K562 (cell line): ENCODE results near the gene POU2F3. TPM values are rescaled to one million over a fixed set of nuclear protein-coding genes. Genes with fewer than 3 reads are reported as not detected.

Source experiments
- HCFC1 ChIP-seq: IDR thresholded peaks from 2 replicates; pipeline ENCODE4 v1.6.1; 2012; ENCODE audit warnings: low read depth, low read length, improper control_type of control experiment
- HDAC3 ChIP-seq: fragments of 450-650 bp; IDR thresholded peaks from 2 replicates; pipeline ENCODE4 v1.6.1; 2018; ENCODE audit warnings: borderline replicate concordance, mild to moderate bottlenecking, moderate library complexity; ENCODE audit not compliant: partially characterized antibody
- NFATC3 ChIP-seq: fragments of 450-650 bp; IDR thresholded peaks from 2 replicates; pipeline ENCODE4 v1.6.1; 2017; ENCODE audit warnings: mild to moderate bottlenecking
- TOE1 ChIP-seq, 2 experiments: fragments of 450-650 bp in 1 of 2; sonication (generic) in 1 of 2; formaldehyde crosslinking in 1 of 2; IDR thresholded peaks; 2 replicates each; pipeline versions ENCODE4 v1.7.1 to v1.8.0; 2016 to 2022; ENCODE audit warnings: borderline replicate concordance in 2 of 2, mild to moderate bottlenecking in 2 of 2, antibody characterized with exemption in 1 of 2, inconsistent platforms in 1 of 2, low read depth in 1 of 2, missing genetic modification reagents in 1 of 2, moderate library complexity in 1 of 2
- ZNF133 ChIP-seq: fragments of 250-450 bp; sonication (Bioruptor Pico); IDR thresholded peaks from 2 replicates; pipeline ENCODE4 v1.4.0; 2020; ENCODE audit warnings: mild to moderate bottlenecking
- polyA plus RNA-seq, 8 experiments: library from polyadenylated mRNA; depleted of rRNA in 4 of 8; stranded (reverse) in 5 of 8; unstranded in 3 of 8; fragments of >200 nt; fragmentation: Nextera tagmentation in 2 of 8; fragmentation: Illumina TruSeq in 1 of 8; extraction: Ambion mirVana in 2 of 8; extraction: Trizol in 1 of 8; gene quantifications; 2 replicates each; pipeline versions ENCODE4 v1.2.1 to v1.2.3, GENCODE V29; 2011 to 2014; ENCODE audit warnings: inconsistent platforms in 1 of 8, missing spikeins in 1 of 8
- total RNA-seq, 7 experiments: library from RNA; depleted of rRNA in 6 of 7; stranded (reverse); fragments of >200 nt in 6 of 7; fragmentation: Illumina TruSeq in 2 of 7; extraction: Trizol in 2 of 7; gene quantifications; 2 replicates each; pipeline versions ENCODE4 v1.2.1 to v1.2.3, GENCODE V29; 2011 to 2021; ENCODE audit warnings: low replicate concordance in 1 of 7
- TF ChIP-seq, protein P1 (sequence below): fragments of 450-650 bp; IDR thresholded peaks from 2 replicates; pipeline ENCODE4 v1.6.1; 2018; ENCODE audit not compliant: partially characterized antibody
- TF ChIP-seq, protein P2 (sequence below): fragments of 250-450 bp; sonication (Bioruptor Pico); IDR thresholded peaks from 2 replicates; pipeline ENCODE4 v1.8.0; 2021; ENCODE audit warnings: moderate library complexity, mild to moderate bottlenecking, inconsistent platforms
- TF ChIP-seq, protein P3 (sequence below): fragments of 450-650 bp; IDR thresholded peaks from one replicate; pipeline ENCODE4 v1.6.1; 2018; ENCODE audit warnings: mild to moderate bottlenecking, moderate library complexity; ENCODE audit not compliant: partially characterized antibody
- TF ChIP-seq, protein P4 (sequence below): fragments of 450-650 bp; formaldehyde crosslinking; IDR thresholded peaks from 2 replicates; pipeline ENCODE4 v1.4.0; 2020; ENCODE audit warnings: mild to moderate bottlenecking
- TF ChIP-seq, protein P5 (sequence below): fragments of 250-450 bp; sonication (Bioruptor Pico); IDR thresholded peaks from 2 replicates; pipeline ENCODE4 v1.4.0; 2020; ENCODE audit warnings: borderline replicate concordance
- TF ChIP-seq, protein P6 (sequence below): fragments of 450-650 bp; formaldehyde crosslinking; IDR thresholded peaks from 2 replicates; pipeline ENCODE4 v1.4.0; 2022; ENCODE audit warnings: mild to moderate bottlenecking, moderate library complexity

Gene POU2F3
- total and polyA plus RNA-seq, 9 of the 15 experiments (the other 6 are each of a cell fraction or from before 2014, with no cell fraction given): not detected

DNA sequence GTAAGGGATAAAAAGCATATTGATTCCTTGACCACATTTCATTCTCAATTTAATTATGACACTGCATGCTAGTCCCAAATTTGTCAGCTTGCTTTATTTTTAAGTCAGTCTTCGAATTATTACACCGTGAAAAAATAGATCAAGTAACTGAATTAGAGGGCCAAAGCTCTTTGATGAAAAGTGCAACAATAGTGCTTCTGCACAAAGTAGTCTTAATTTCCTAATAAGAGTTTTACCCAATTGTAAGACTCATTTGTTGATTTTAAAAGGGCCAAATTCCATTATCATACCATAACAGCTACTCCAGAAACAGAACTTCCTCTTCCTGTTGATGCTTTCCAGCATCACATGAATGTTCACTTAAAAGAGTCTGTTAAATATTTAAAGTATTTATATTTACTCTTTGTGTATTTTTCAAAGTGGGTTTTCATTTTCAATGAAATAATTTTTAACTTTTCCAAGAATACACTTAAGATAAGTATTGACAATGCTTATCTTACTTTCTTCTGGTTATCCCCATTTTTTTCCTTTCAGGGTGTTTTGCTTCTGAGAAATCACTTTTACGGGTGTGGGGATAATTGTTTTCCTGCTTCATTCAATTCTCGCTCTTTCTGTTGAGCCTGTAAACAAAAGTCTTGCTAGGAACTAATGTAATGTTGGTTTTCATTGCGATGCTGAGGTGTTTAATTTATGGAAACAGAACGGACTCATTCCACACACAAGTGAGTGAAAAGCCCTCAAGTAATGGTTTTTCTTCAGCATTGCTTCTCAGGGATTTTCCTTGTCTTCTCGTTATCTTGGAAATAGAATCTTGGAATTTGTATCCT, 98.4 kb downstream of the POU2F3 start (continued):
- TF ChIP-seq HCFC1: no peak
- TF ChIP-seq, protein P1, sequence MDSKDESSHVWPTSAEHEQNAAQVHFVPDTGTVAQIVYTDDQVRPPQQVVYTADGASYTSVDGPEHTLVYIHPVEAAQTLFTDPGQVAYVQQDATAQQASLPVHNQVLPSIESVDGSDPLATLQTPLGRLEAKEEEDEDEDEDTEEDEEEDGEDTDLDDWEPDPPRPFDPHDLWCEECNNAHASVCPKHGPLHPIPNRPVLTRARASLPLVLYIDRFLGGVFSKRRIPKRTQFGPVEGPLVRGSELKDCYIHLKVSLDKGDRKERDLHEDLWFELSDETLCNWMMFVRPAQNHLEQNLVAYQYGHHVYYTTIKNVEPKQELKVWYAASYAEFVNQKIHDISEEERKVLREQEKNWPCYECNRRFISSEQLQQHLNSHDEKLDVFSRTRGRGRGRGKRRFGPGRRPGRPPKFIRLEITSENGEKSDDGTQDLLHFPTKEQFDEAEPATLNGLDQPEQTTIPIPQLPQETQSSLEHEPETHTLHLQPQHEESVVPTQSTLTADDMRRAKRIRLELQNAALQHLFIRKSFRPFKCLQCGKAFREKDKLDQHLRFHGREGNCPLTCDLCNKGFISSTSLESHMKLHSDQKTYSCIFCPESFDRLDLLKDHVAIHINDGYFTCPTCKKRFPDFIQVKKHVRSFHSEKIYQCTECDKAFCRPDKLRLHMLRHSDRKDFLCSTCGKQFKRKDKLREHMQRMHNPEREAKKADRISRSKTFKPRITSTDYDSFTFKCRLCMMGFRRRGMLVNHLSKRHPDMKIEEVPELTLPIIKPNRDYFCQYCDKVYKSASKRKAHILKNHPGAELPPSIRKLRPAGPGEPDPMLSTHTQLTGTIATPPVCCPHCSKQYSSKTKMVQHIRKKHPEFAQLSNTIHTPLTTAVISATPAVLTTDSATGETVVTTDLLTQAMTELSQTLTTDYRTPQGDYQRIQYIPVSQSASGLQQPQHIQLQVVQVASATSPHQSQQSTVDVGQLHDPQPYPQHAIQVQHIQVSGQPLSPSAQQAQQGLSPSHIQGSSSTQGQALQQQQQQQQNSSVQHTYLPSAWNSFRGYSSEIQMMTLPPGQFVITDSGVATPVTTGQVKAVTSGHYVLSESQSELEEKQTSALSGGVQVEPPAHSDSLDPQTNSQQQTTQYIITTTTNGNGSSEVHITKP: no peak
- TF ChIP-seq, protein P2, sequence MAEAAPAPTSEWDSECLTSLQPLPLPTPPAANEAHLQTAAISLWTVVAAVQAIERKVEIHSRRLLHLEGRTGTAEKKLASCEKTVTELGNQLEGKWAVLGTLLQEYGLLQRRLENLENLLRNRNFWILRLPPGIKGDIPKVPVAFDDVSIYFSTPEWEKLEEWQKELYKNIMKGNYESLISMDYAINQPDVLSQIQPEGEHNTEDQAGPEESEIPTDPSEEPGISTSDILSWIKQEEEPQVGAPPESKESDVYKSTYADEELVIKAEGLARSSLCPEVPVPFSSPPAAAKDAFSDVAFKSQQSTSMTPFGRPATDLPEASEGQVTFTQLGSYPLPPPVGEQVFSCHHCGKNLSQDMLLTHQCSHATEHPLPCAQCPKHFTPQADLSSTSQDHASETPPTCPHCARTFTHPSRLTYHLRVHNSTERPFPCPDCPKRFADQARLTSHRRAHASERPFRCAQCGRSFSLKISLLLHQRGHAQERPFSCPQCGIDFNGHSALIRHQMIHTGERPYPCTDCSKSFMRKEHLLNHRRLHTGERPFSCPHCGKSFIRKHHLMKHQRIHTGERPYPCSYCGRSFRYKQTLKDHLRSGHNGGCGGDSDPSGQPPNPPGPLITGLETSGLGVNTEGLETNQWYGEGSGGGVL: no peak
- TF ChIP-seq NFATC3: no peak
- no peak for TF ChIP-seq HDAC3
- no peak for TF ChIP-seq ZNF133
- no peak for TF ChIP-seq TOE1 (IDR thresholded peaks at IDR 0.05; ENCODE audit: borderline replicate concordance)
- no peak for TF ChIP-seq TOE1 (CRISPR knock-in tag; IDR thresholded peaks at IDR 0.05; ENCODE audit: borderline replicate concordance, low read depth)
- TF ChIP-seq, protein P3, sequence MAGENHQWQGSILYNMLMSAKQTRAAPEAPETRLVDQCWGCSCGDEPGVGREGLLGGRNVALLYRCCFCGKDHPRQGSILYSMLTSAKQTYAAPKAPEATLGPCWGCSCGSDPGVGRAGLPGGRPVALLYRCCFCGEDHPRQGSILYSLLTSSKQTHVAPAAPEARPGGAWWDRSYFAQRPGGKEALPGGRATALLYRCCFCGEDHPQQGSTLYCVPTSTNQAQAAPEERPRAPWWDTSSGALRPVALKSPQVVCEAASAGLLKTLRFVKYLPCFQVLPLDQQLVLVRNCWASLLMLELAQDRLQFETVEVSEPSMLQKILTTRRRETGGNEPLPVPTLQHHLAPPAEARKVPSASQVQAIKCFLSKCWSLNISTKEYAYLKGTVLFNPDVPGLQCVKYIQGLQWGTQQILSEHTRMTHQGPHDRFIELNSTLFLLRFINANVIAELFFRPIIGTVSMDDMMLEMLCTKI: no peak
- TF ChIP-seq, protein P4, sequence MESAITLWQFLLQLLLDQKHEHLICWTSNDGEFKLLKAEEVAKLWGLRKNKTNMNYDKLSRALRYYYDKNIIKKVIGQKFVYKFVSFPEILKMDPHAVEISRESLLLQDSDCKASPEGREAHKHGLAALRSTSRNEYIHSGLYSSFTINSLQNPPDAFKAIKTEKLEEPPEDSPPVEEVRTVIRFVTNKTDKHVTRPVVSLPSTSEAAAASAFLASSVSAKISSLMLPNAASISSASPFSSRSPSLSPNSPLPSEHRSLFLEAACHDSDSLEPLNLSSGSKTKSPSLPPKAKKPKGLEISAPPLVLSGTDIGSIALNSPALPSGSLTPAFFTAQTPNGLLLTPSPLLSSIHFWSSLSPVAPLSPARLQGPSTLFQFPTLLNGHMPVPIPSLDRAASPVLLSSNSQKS (CRISPR knock-in tag): no peak
- TF ChIP-seq, protein P5, sequence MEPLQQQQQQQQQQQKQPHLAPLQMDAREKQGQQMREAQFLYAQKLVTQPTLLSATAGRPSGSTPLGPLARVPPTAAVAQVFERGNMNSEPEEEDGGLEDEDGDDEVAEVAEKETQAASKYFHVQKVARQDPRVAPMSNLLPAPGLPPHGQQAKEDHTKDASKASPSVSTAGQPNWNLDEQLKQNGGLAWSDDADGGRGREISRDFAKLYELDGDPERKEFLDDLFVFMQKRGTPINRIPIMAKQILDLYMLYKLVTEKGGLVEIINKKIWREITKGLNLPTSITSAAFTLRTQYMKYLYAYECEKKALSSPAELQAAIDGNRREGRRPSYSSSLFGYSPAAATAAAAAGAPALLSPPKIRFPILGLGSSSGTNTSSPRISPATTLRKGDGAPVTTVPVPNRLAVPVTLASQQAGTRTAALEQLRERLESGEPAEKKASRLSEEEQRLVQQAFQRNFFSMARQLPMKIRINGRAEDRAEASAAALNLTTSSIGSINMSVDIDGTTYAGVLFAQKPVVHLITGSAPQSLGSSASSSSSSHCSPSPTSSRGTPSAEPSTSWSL (CRISPR knock-in tag): no peak
- TF ChIP-seq, protein P6, sequence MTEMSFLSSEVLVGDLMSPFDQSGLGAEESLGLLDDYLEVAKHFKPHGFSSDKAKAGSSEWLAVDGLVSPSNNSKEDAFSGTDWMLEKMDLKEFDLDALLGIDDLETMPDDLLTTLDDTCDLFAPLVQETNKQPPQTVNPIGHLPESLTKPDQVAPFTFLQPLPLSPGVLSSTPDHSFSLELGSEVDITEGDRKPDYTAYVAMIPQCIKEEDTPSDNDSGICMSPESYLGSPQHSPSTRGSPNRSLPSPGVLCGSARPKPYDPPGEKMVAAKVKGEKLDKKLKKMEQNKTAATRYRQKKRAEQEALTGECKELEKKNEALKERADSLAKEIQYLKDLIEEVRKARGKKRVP (CRISPR knock-in tag): no peak
